H54 (cell line): ENCODE data around the gene TRAF1.

Experiments
- DNase-seq: peaks from one replicate; pipeline ENCODE4 v3.0.0; 2011; ENCODE audit warnings: low spot score, mixed read lengths; ENCODE audit not compliant: insufficient read length
- FAIRE-seq: peaks from 3 replicates; lab custom pipeline; 2011; peaks lifted over from hg19 to GRCh38; lab: Jason Lieb, UNC
- POLR2A ChIP-seq: IDR thresholded peaks from 2 replicates; pipeline ENCODE4 v1.6.1; 2011; ENCODE audit warnings: low read depth, mild to moderate bottlenecking, low read length

Gene TRAF1

GRCh38 chr9:120915854-120916470, 10.6 kb downstream of the TRAF1 start:
- DNase-seq (no peak), FAIRE-seq (no peak)
- no peak for TF ChIP-seq POLR2A

- TF ChIP-seq POLR2A = no peak
- no peak for DNase-seq
- FAIRE-seq = no peak
Observed at GRCh38 chr9:120914953-120915352, 11.6 kb downstream of the TRAF1 start.

- FAIRE-seq (no peak), DNase-seq (no peak)
- no peak for TF ChIP-seq POLR2A
Observed at GRCh38 chr9:120914396-120914795, 12.2 kb downstream of the TRAF1 start.

GRCh38 chr9:120913647-120914264, 12.8 kb downstream of the TRAF1 start:
- TF ChIP-seq POLR2A = no peak
- DNase-seq (no peak), FAIRE-seq (no peak)

GRCh38 chr9:120912958-120913646, 13.5 kb downstream of the TRAF1 start:
- FAIRE-seq (no peak), DNase-seq (no peak)
- TF ChIP-seq POLR2A = no peak

GRCh38 chr9:120911295-120911837, 15.2 kb downstream of the TRAF1 start:
- DNase-seq (no peak), FAIRE-seq (no peak)
- TF ChIP-seq POLR2A = no peak

DNA sequence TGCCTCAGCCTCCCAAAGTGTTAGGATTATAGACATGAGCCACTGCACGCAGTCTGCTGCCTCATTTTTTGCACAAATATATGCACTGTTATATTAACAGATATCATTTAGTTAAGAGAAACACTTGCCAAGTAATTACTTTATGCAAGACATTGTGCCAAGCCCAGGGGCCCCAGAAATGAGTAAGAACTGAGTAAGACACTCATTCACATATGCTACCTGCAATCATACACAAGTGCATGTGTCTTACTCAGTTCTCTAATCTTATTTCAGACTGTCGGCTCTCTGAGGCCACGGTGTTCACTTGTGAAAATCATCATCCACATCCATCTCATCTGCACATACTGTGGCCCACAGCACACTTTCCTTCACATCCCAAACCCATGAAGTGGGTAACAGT, 16.0 kb downstream of the TRAF1 start:
- DNase-seq (no peak), FAIRE-seq (no peak)
- no peak for TF ChIP-seq POLR2A

DNA sequence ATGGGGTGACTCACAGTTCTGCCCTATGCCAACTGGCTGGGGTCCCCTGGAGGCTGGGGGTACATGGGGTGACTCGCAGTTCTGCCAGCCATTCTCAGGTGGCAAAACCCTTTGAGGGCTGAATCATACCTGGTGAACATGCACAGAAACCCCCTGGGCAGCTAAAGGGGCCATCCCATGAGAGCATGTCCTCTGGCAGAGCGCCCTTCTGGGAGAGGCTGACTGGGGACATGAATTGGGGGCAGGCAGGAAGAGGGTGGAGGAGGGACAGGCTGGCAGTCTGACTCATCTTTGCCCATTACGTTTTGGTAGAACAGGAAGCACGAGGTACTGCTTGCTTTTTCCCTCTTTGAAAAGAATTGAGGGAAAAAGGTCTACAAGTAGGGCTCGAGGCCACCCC, 16.7 kb downstream of the TRAF1 start:
- TF ChIP-seq POLR2A = no peak
- FAIRE-seq (peak; percentile 66), DNase-seq (peak; percentile 87)

DNA sequence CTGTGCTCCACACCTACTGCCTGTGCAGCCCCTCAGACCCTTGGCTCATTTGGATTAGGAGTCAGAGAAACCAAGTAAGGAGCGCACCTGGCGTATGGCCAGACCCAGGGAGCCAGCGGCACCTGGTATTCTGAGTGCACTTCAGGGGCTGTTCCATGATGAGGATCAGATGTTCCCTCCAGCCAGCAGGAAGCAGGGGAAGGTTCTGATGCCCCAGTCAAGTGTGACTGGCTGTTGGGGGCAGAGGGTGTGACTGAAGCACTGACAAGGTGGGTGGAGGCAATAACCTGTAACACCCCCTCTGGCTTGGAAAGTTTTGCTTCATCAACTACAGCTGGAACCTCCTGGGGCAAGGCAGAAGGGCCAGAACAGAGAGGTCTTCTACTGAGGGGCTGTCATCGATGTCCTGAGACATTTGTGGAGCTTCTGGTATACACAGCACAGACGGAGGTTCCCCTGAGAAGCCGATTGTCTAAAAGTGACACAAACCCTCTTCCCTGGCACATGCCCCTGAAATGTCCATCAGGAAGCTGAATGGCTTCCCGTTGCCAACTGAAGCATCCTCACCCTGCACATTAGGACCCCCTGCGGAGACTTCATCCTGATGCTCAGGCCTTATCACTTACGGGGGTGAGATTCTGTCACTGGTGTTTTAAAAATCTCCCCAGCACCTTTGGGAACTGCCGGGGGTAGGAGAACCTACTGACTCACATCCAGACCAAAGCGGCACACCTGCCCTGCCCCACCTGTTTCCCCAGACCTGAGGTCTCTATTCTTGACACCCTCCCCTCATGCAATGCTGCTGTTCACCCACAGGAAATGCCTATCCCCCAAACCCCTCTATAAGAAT, 21.1 kb downstream of the TRAF1 start:
- no peak for DNase-seq

GRCh38 chr9:120904978-120905301, 21.7 kb downstream of the TRAF1 start:
- no peak for FAIRE-seq
- no peak for DNase-seq
- TF ChIP-seq POLR2A = no peak

More for the DNA sequence above, 21.1 kb downstream of the TRAF1 start:
- no peak for FAIRE-seq
- TF ChIP-seq POLR2A = no peak

GRCh38 chr9:120904061-120904977, 22.3 kb downstream of the TRAF1 start:
- no peak for TF ChIP-seq POLR2A
- FAIRE-seq (no peak), DNase-seq (no peak)

- no peak for TF ChIP-seq POLR2A
- DNase-seq (no peak), FAIRE-seq (no peak)
Observed at GRCh38 chr9:120902569-120903535, 23.7 kb downstream of the TRAF1 start.
